Liver (tissue), 9 donors: ENCODE measurements around the gene ZFP36L2. TPM values are rescaled to one million over a fixed set of nuclear protein-coding genes. Genes with fewer than 3 reads are reported as not detected.

Source experiments
- DNase-seq: peaks from one replicate; pipeline ENCODE4 v3.0.0-alpha.2; 2017; ENCODE audit warnings: low spot score
- H3K27ac ChIP-seq, 2 donors: one replicate each; pipeline ENCODE4 v1.7.0; 2013; ENCODE audit warnings: inconsistent platforms in 2 of 2, low read length in 2 of 2, control low read depth in 1 of 2, low read depth in 1 of 2, mild to moderate bottlenecking in 1 of 2
- H3K27me3 ChIP-seq, 4 donors: one replicate each; pipeline versions ENCODE4 v1.6.1 to v1.7.0; 2013; ENCODE audit warnings: low read length in 3 of 4, inconsistent platforms in 1 of 4, mild to moderate bottlenecking in 1 of 4, moderate library complexity in 1 of 4; ENCODE audit not compliant: control insufficient read depth in 4 of 4, insufficient read depth in 4 of 4
- H3K36me3 ChIP-seq, 4 donors: one replicate each; pipeline versions ENCODE4 v1.6.1 to v1.7.0; 2013; ENCODE audit warnings: low read length in 3 of 4, mild to moderate bottlenecking in 3 of 4, low read depth in 1 of 4, moderate library complexity in 1 of 4; ENCODE audit not compliant: control insufficient read depth in 4 of 4, insufficient read depth in 3 of 4
- H3K4me1 ChIP-seq, 4 donors: one replicate each; pipeline versions ENCODE4 v1.6.1 to v1.7.0; 2013; ENCODE audit warnings: low read length in 3 of 4, mild to moderate bottlenecking in 3 of 4, moderate library complexity in 1 of 4; ENCODE audit not compliant: control insufficient read depth in 4 of 4, insufficient read depth in 4 of 4
- H3K4me3 ChIP-seq, 3 donors: one replicate each; pipeline versions ENCODE4 v1.6.1 to v1.7.0; 2013; ENCODE audit warnings: low read length in 3 of 3, control low read depth in 1 of 3, low read depth in 1 of 3, mild to moderate bottlenecking in 1 of 3
- H3K9ac ChIP-seq, 2 donors: one replicate each; pipeline ENCODE4 v1.7.0; 2013; ENCODE audit warnings: low read length in 2 of 2, mild to moderate bottlenecking in 2 of 2, moderate library complexity in 2 of 2, control low read depth in 1 of 2, low read depth in 1 of 2
- H3K9me3 ChIP-seq, 4 donors: one replicate each; pipeline versions ENCODE4 v1.6.1 to v1.7.0; 2013; ENCODE audit warnings: low read length in 3 of 4; ENCODE audit not compliant: control insufficient read depth in 4 of 4
- EGR1 ChIP-seq, 2 donors: IDR thresholded peaks; 2 replicates each; pipeline ENCODE4 v1.6.1; 2016 to 2018; ENCODE audit warnings: antibody characterized with exemption in 2 of 2, low read depth in 2 of 2
- GABPA ChIP-seq, 2 donors: IDR thresholded peaks in 1 of 2; conservative IDR thresholded peaks in 1 of 2; 2 replicates each; pipeline ENCODE4 v1.6.1; 2016; ENCODE audit warnings: antibody characterized with exemption in 2 of 2, mild to moderate bottlenecking in 1 of 2, moderate library complexity in 1 of 2
- JUND ChIP-seq, 2 donors: IDR thresholded peaks; 2 replicates each; pipeline ENCODE4 v1.6.1; 2016; ENCODE audit warnings: antibody characterized with exemption in 2 of 2
- NR2F2 ChIP-seq: IDR thresholded peaks from 2 replicates; pipeline ENCODE4 v1.6.1; 2016; ENCODE audit warnings: antibody characterized with exemption
- RAD21 ChIP-seq, 2 donors: IDR thresholded peaks; 2 replicates each; pipeline ENCODE4 v1.6.1; 2016; ENCODE audit warnings: antibody characterized with exemption in 2 of 2, mild to moderate bottlenecking in 2 of 2
- REST ChIP-seq: IDR thresholded peaks from 2 replicates; pipeline ENCODE4 v1.6.1; 2016; ENCODE audit warnings: antibody characterized with exemption, mild to moderate bottlenecking
- RXRA ChIP-seq, 2 donors: IDR thresholded peaks; 2 replicates each; pipeline ENCODE4 v1.6.1; 2017 to 2018; ENCODE audit warnings: antibody characterized with exemption in 2 of 2, mild to moderate bottlenecking in 1 of 2
- YY1 ChIP-seq: IDR thresholded peaks from 2 replicates; pipeline ENCODE4 v1.6.1; 2016; ENCODE audit warnings: antibody characterized with exemption, mild to moderate bottlenecking
- ZBTB33 ChIP-seq: IDR thresholded peaks from 2 replicates; pipeline ENCODE4 v1.6.1; 2016; ENCODE audit warnings: antibody characterized with exemption
- WGBS: extraction: QIAGEN DNeasy Blood & Tissue Kit; methylation state at CpG from one replicate; pipeline ENCODE4 v1.1.7; 2013; 5-methylcytosine and 5-hydroxymethylcytosine counted together
- polyA plus RNA-seq, 2 donors: library from polyadenylated mRNA; stranded (reverse) in 1 of 2; unstranded in 1 of 2; fragments of 200-250 nt in 1 of 2; fragments of >200 nt in 1 of 2; fragmentation: Nextera tagmentation in 1 of 2; extraction: Ambion mirVana in 1 of 2; gene quantifications; one replicate each; pipeline versions ENCODE4 v1.2.1 to v1.2.3, GENCODE V29; 2013 to 2015
- total RNA-seq, 2 donors: library from RNA; depleted of rRNA; stranded (reverse); fragments of >200 nt; gene quantifications; one replicate each; pipeline ENCODE4 v1.2.3, GENCODE V29; 2014
- donor health status: healthy.
- donor health status: healthy.
- donor health status: healthy.
- donor health status: healthy.
- donor health status: healthy.

The ZFP36L2 gene
- total and polyA plus RNA-seq, 4 donors: 10.3 to 26.8 (median 18.9) TPM

- TF ChIP-seq JUND (IDR thresholded peaks at IDR 0.05): no peak
- no peak for TF ChIP-seq REST
- no peak for TF ChIP-seq RAD21 (IDR thresholded peaks at IDR 0.05)
These were observed 26.6 kb downstream of the ZFP36L2 start for GRCh38 chr2:43199492-43200488.

GRCh38 chr2:43198263-43198662 lies 28.1 kb downstream of the ZFP36L2 start:
- Histone ChIP-seq H3K9me3 (no peaks in the 10 kb centered on the region), H3K4me3 (no peak overlapping the region), H3K9ac (no peak overlapping the region), H3K4me1 (peaks cover 3 to 24% (median 19%) of the 10 kb centered on the region in 4 donors), H3K27me3 (no peaks in the 10 kb centered on the region), H3K27ac (no peak overlapping the region), H3K36me3 (no peaks in the 10 kb centered on the region)
- 97% methylated on average over 6 of the region's 6 CpGs for WGBS
- TF ChIP-seq RXRA (IDR thresholded peaks at IDR 0.05) (no peak), NR2F2 (no peak), RAD21 (IDR thresholded peaks at IDR 0.05) (no peak), YY1 (no peak), EGR1 (IDR thresholded peaks at IDR 0.05; ENCODE audit: low read depth in 2 of 2) (no peak), GABPA (IDR thresholded peaks at IDR 0.05 in 1 of 2, conservative IDR thresholded peaks at IDR 0.05 in 1 of 2) (no peak), ZBTB33 (no peak)
- DNase-seq: no peak

More at GRCh38 chr2:43199492-43200488, 26.6 kb downstream of the ZFP36L2 start:
- Histone ChIP-seq H3K36me3 (no peaks in the 10 kb centered on the region), H3K4me1 (peaks cover 0 to 9% (median 6%) of the 10 kb centered on the region in 4 donors), H3K27me3 (no peaks in the 10 kb centered on the region), H3K27ac (no peak overlapping the region), H3K9ac (no peak overlapping the region), H3K9me3 (no peaks in the 10 kb centered on the region), H3K4me3 (no peak overlapping the region)
- DNase-seq: no peak
- WGBS: 81% methylated on average over 16 of the region's 16 CpGs

GRCh38 chr2:43197588-43197896 lies 28.9 kb downstream of the ZFP36L2 start:
- Histone ChIP-seq H3K9me3 (no peaks in the 10 kb centered on the region), H3K27ac (no peak overlapping the region), H3K4me1 (peaks cover 4 to 27% (median 21%) of the 10 kb centered on the region in 4 donors), H3K4me3 (no peak overlapping the region), H3K9ac (no peak overlapping the region), H3K36me3 (no peaks in the 10 kb centered on the region), H3K27me3 (no peaks in the 10 kb centered on the region)
- TF ChIP-seq YY1: no peak
- no peak for DNase-seq
- WGBS: 93% methylated on average over 5 of the region's 5 CpGs
